GM12892 (cell line): ENCODE results near the gene ZNF282.
"Not testable (repeated sequence)": the region's sequence is repeated elsewhere in the genome, so short reads cannot be mapped to it uniquely, and the experiment has no call there.

Source experiments
- POLR2A ChIP-seq: IDR thresholded peaks from 2 replicates; pipeline ENCODE4 v1.6.1; 2011; ENCODE audit warnings: low read depth, low read length, control low read depth
- POLR2AphosphoS5 ChIP-seq: IDR thresholded peaks from 2 replicates; pipeline ENCODE4 v1.6.1; 2011; ENCODE audit warnings: low read depth, low read length, control low read depth
- TAF1 ChIP-seq: IDR thresholded peaks from 2 replicates; pipeline ENCODE4 v1.6.1; 2011; ENCODE audit warnings: low read depth, mild to moderate bottlenecking, control low read depth, low read length, borderline replicate concordance

GRCh38 chr7:149226366-149226765, 31.0 kb downstream of the ZNF282 start:
- not testable (repeated sequence) for TF ChIP-seq POLR2AphosphoS5, POLR2A, TAF1
